ENCODE measurements around the gene NEURL1B.

DNA sequence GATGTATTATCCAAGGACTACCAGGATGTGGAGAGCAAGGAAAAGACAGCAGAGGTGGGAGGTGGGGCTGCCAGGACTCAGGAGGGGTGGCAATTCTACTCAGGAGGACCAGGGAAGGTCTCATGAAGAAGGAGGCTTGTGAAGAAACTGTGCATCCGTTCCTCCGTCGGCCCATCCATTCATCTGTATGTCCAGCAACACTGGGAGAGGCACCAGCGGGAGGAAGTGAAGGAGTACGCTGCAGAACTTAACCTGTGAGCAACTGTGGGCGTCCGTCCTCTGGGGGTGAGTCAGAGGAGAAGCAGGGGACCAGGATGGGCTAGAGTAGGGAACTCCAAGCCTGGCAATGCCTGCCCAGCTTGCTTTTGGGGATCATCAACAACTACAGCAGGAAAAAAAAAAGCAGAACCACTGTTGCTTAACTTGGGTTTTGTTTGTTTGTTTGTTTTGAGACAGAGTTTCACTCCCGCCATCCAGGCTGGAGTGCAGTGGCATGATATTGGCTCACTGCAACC is 47.3 kb upstream of the NEURL1B start:
- TF ChIP-seq CTCF (IDR thresholded peaks at IDR 0.05) (no peak), POLR2A (IDR thresholded peaks at IDR 0.05) (no peak)

Data from body of pancreas (tissue), 4 donors.